ENCODE data around the gene SIRT3. TPM values are rescaled to one million over a fixed set of nuclear protein-coding genes. Genes with fewer than 3 reads are reported as not detected.

Gene SIRT3
- total and polyA plus RNA-seq, 2 of the 13 experiments (the other 11 are each of a cell fraction or from before 2014, with no cell fraction given): 15.1 to 18.2 TPM

- no peak for TF ChIP-seq MXD3 (CRISPR knock-in tag; IDR thresholded peaks at IDR 0.05)
- TF ChIP-seq ZBTB33 (CRISPR knock-in tag; IDR thresholded peaks at IDR 0.05): peak; percentile 86
- no peak for TF ChIP-seq SP140L (CRISPR knock-in tag; IDR thresholded peaks at IDR 0.05; ENCODE audit: borderline replicate concordance)
- no peak for TF ChIP-seq THYN1 (CRISPR knock-in tag; IDR thresholded peaks at IDR 0.05; ENCODE audit: borderline replicate concordance, low read depth)
- TF ChIP-seq CERS6 (CRISPR knock-in tag; IDR thresholded peaks at IDR 0.05): peak; percentile 61; the same call in 1 of the 2 replicates
- TF ChIP-seq ZNF143 (CRISPR knock-in tag; IDR thresholded peaks at IDR 0.05): peak; percentile 41; the same call in 1 of the 2 replicates
- no peak for TF ChIP-seq ZNF263 (CRISPR knock-in tag; IDR thresholded peaks at IDR 0.05)
- no peak for TF ChIP-seq SKIL (CRISPR knock-in tag; IDR thresholded peaks at IDR 0.05; ENCODE audit: borderline replicate concordance)
- no peak for TF ChIP-seq KDM5A (IDR thresholded peaks at IDR 0.05; ENCODE audit: borderline replicate concordance, low read length)
- no peak for TF ChIP-seq ZNF282 (IDR thresholded peaks at IDR 0.05; ENCODE audit: partially characterized antibody)
Measured at GRCh38 chr11:209275-210121, 26.6 kb downstream of the SIRT3 start (continued).
